Stimulated activated CD4-positive, alpha-beta T cell treated with anti-CD3 and anti-CD28 coated beads, TNF-alpha, amount 100 ng/mL, for 48 hours (primary cell): Measurements from ENCODE around the gene PHACTR3.

Experiments used
- DNase-seq, 3 donors: peaks; one replicate each; pipeline ENCODE4 v3.0.0-alpha.2; 2020; ENCODE audit warnings: low read depth in 3 of 3

PHACTR3 gene

DNA sequence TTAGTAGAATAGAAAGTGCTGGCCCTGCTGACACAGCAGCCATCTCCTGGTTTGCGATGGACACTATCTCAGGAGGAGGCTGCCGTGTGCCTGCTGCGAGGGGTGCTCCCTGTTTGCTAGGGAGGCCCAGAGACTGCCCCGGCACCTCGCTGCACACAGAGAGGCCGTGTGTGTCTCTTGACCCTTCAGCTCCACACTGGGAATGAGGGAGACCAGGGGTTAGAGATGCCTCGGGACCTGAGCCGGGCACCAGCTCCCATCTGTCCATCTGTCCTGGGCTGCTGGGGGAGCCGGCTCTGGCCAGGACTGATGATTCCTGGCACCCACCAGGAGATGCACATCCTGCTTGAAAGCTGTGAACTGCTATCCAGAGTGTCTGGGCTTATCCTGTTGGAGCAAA, 18.2 kb downstream of the PHACTR3 start:
- no peak for DNase-seq

GRCh38 chr20:59623133-59623532, 18.8 kb downstream of the PHACTR3 start:
- no peak for DNase-seq

- no peak for DNase-seq
Observed at GRCh38 chr20:59623583-59623982, 19.2 kb downstream of the PHACTR3 start.

GRCh38 chr20:59624401-59624800, 20.1 kb downstream of the PHACTR3 start:
- DNase-seq: no peak

DNA sequence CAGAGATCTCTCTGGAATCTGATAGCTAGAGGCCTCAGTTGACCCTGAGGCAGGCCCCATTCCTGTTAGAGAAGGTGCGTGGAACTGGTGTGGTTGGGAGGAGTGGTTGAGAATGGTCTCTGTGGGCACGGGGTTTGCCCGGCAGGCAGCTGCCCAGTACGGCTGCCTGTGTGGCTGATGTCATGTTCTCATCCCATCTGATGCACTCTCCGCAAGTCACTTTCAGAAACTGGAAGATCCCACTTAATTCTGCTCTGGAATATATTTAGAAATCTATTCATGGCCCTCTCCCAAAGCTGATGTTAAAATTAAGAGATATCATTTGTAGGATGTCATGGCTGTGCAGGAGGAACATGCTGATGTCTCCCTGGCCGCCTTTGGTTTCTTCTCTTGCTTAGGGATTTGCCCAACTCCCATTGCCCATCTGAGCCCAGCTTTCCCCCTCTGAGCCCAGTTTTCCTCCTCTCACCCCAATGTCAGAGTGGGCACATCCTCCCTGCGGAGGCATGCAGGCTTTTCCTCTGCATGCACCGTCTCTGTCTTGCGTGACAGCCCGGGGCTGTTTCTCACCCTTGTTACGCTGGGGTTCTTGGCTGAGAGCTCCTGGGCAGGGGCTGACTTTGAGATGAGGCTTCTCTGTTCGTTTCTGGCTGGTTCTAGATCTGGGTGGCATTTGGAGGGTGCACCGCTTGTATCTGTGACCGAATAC, 21.0 kb downstream of the PHACTR3 start:
- DNase-seq: no peak

GRCh38 chr20:59627298-59627697, 23.0 kb downstream of the PHACTR3 start:
- DNase-seq: no peak

DNA sequence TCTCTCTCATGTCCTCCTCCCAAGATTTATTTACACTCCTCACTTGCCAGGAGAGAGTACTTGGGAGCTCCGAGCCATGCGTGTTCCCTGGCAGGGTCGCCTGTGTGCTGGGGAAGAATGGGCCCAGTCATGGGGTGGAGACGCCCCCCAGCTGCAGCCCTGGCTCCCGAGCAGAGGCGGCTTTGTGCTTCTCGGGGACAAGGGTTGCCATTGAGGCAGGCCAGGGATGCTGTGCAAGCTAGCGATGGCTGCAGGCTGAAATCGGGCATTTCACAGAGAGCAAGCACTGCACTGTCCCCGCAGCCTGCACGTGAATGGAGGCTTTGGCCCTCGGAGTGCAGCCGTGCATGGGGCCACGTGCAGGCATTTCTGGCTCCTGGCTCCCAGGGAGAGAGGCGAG, 23.8 kb downstream of the PHACTR3 start:
- no peak for DNase-seq

DNA sequence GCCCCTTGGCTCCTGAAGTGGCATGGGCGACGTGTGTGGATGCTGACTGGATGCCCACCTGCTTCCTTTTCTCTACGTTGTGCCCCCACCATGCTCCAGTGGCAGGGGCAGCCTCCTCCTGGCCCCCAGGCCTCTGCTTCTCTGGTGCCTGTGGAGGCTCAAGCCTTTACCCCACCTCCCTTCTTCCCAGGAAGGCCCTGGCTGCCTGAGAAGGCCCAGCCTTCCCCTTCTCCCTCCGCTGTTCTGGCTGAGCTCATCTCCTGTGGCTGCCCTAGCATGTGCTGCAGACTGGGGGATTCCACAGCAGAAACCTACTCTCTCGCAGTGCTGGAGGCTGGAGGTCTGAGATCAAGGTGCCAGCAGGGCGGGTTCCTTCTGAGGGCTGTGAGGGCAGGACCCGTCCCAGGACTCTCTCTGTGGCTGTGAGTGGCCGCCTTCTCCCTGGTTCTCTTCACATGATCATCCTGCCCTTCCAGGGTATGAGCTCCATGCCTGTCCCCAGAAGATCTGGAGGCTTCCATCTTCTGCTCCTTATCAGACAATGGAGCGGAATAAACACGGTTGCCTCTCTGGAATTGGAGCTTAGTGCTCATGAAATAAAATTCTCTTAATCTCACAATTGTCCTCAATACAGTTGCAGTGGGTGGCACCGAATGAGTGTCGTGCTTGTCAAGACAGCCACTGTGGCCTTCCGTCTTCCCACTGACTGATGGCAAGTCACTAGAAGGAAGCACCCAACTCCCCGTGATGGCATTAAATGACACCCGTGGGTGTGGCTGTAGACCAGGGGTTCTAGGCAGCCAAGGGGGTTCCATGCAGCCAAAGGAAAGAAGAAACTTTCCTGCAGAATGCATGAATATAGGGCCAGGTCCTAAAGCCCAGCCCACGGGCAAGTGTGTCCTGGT, 25.1 kb downstream of the PHACTR3 start:
- no peak for DNase-seq

DNA sequence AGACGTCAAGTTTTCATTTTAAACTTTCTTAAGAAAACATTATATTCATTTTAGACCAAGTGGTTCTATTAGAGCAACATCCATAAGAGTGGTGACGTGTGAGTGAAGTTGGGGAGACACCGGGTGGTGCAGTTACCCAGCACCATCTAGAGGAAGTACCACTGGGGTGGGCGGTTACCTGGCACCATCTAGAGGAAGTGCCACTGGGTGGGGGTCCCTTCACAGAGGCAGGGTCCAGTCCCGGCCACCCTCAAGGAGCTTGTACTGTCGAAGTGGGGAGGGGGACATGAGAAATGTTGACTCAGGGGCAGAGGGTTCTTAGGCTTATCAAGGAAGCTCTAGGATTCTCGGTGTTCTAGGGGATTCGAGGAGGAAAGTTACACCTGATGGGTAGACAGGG, 26.2 kb downstream of the PHACTR3 start:
- no peak for DNase-seq

DNA sequence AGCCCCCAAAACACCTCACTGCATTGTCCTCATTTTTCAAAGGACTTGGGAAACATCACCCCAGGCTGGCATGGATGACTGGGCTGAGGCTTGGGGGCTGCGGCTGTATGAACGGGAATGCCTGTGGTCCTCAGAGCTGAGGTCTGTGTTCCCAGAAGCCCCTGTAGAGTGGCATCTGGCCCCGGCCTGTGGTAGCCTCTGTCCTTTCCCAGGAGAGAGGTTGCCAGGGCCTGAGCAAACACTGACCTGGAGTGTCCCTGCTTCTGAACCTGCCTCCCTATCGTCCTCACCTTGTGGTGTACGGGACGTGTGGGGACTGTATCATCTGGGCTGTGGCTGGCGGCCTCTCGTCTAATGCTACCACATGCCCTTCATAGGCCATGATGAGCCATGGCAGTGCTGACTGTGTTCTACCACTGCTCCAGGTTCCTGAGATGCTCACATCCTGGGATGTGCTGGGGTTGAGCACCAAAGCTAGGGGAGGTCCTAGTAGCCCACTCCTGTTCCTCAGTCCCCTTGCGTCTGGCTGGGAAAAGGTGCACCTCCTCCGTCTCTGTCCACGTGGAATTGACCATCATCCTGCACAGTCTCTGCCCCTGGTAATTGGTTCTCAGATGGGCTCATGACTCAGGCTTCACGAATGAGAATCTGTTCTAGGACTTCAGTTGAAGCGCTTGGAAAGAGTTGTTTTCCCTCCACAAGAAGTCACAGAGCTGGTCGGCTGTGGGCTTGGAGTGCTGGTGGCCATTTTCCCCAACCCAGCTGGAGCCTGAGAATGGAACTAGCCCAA, 27.6 kb downstream of the PHACTR3 start:
- DNase-seq: no peak

DNA sequence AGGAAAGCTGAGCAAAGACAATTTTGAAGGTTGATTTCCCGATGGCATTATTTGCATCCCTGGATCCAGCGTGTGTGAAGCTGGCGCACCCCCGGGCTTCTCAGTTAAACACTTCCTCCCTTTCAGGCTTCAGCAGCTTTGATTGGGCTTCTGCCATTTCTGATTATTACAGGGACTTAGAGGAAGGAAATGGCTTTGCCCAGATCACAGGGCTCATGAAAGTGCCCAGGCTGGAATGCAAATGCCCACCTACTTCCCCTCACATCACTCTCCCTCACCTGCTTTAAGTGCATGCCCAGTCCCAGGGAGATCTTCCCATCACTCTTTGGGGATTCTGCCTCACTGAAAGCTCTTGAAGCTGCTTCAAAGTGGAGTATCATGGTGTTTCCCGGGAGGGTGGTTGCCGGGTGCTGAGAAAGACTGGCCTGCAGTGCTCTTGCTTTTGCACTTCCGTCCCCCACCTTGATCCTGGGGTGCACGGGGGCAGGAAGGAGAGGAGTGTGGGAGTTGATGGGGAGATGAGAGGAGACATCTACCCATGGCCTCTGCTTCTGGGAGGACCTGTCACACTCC, 28.3 kb downstream of the PHACTR3 start:
- no peak for DNase-seq

GRCh38 chr20:59633656-59634251, 29.4 kb downstream of the PHACTR3 start:
- no peak for DNase-seq

GRCh38 chr20:59634435-59635005, 30.2 kb downstream of the PHACTR3 start:
- no peak for DNase-seq

DNA sequence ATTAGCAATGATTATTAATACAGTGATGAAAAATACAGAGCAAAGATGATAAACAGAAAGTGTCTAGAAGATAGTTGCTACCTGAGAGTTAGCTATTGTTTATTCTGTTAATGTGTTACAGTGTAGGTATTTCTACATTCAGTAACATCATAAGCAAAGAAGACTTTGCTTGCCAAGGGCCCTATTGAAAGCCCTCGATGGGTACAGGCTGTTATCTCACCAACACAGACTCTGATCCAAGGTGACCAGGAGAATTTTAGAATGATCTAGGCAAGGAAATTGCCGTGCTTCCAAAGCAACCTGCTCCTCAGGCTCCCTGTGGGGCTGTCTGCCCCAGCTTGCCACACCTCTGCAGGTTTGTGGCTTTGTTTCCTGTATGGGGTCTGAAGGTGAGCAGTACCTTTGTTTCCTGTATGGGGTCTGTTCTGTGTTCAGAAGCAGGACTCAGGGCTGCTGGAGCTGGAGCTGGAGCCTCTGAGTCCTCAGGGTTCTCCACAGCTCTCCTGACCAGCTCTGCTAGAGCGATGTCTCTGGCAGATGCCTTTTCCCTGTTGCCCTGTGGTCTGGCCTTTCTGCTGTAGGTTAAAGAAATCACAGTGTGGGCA, 32.5 kb downstream of the PHACTR3 start:
- no peak for DNase-seq

GRCh38 chr20:59640267-59640666, 35.9 kb downstream of the PHACTR3 start:
- DNase-seq: no peak

- no peak for DNase-seq
Observed at GRCh38 chr20:59643615-59644061, 39.3 kb downstream of the PHACTR3 start.

DNA sequence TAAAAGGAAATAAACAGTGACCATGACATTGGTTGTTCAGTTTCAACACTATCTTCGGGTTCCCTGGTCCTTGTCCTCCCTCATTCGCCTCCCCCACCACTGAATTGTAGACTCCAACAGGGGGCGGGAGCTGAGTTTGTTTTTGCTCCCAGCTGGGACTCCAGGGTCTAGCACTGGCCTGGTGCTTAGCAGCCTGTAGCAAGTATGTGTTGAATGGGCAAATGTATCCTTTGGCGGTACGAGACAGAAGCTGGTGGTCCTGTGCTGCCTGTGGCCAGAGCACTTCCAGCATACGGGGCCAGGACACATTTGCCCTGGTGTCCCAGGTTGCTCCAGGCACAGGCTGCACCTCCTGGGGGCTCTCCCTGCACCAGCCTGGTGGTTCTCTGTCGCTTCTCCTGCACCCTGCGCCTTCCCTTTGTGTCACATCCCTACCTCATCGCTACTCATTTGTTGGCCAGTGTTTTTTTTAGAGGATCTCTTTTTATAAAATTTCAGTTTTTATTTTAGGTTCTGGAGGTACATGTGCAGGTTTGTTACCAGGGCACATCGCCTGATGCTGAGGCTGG, 40.1 kb downstream of the PHACTR3 start:
- DNase-seq: no peak

DNA sequence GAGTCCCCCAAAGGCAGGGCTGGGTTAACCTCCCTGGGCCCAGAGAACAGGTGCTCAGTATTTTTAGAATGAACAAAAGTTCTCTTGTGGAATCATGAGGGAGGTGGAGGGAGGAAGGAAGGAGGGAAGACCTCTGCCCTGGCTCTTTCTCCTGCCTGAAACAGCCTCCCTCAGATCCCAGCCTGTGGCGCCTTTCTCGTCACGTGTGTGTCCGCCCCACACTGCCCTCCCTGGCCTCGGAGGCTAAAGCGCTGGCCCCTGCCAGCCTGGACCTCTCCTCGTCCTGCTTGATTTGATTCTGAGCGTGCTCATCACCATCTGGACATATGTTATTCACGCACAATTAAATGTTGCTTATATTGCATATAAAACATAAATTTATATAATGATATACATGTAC, 40.9 kb downstream of the PHACTR3 start:
- no peak for DNase-seq

DNA sequence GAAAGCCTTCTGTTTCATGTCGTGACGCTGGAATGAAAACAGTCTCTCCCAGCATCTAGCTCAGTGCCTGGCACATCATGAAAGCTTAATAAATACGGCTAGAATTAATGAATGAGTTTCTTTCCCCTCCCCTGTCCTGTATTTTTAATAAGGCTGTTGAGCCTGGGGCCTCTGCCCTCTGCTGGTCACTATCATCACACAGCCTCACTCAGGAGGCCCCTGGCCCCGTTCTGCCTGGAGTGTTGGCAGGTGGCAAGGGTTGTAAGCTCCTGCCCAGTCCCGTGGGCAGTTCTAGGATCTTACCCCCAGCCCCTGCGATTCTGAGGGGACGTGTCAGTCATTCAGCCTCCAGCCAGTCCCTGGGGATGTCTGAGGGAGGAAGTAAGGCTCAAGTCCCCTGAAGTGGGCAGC, 41.4 kb downstream of the PHACTR3 start:
- DNase-seq: no peak

DNA sequence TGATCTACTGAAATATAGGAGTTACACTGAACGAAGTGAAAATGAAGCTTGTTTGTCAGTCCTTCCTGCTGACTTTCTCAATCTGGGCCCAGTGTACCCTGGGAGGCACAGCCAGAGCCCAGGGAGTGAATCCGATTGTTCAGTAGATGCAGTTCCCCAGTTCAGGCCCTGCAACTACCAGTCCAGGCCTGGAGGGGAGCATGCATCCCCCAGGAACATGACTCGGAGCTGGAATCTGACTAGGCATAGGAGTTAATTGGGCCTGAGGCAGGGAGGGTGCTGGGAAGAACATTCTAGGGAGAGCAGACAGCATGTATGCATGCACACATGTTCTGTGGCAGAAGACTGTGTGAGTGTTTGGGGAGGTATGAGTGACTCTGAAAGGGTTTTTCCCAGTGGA, 42.1 kb downstream of the PHACTR3 start:
- DNase-seq: no peak
